Brain microvascular endothelial cell (primary cell): ENCODE results near the gene ATP1B2.

Experiments
- DNase-seq: peaks from one replicate; pipeline ENCODE4 v3.0.0-alpha.2; 2020
- H3K27ac ChIP-seq: fragments of 250-450 bp; sonication (Bioruptor Pico); 2 replicates; pipeline ENCODE4 v1.5.1; 2020; ENCODE audit warnings: mild to moderate bottlenecking, moderate library complexity
- H3K27me3 ChIP-seq: fragments of 250-450 bp; sonication (Bioruptor Pico); replicated peaks from 2 replicates; pipeline ENCODE4 v1.5.1; 2020; ENCODE audit warnings: mild to moderate bottlenecking
- H3K36me3 ChIP-seq: fragments of 250-450 bp; sonication (Bioruptor Pico); replicated peaks from 2 replicates; pipeline ENCODE4 v1.5.1; 2020; ENCODE audit warnings: mild to moderate bottlenecking
- H3K4me3 ChIP-seq: 2 replicates; pipeline ENCODE4 v1.5.1; 2011; ENCODE audit warnings: low read depth, mild to moderate bottlenecking, control low read depth, low read length, moderate library complexity
- in situ Hi-C: cut with HindIII; loops from 2 replicates; pipeline ENCODE4 v1.10.0; 2017; ENCODE audit warnings: low sequenced_read_pairs, low pct_ligation_motif_present
- TF ChIP-seq, protein P1 (sequence below): IDR thresholded peaks from 2 replicates; pipeline ENCODE4 v1.5.1; 2011; ENCODE audit warnings: low read depth, mild to moderate bottlenecking, moderate library complexity, low read length, control low read depth, inconsistent platforms; ENCODE audit errors: missing control alignments

The ATP1B2 gene

GRCh38 chr17:7687908-7688807 is 37.4 kb downstream of the ATP1B2 start, which contains the start of gene WRAP53:
WRAP53 (plus strand) TSS chr17:7688477; CDS start chr17:7688649, 172 bp downstream.
- no peaks in the 10 kb centered on the region for H3K27me3 ChIP-seq
- peak; percentile 99 for DNase-seq
- peak within 1 kb of the TSS; percentile 95 for H3K4me3 ChIP-seq
- TF ChIP-seq, protein P1, sequence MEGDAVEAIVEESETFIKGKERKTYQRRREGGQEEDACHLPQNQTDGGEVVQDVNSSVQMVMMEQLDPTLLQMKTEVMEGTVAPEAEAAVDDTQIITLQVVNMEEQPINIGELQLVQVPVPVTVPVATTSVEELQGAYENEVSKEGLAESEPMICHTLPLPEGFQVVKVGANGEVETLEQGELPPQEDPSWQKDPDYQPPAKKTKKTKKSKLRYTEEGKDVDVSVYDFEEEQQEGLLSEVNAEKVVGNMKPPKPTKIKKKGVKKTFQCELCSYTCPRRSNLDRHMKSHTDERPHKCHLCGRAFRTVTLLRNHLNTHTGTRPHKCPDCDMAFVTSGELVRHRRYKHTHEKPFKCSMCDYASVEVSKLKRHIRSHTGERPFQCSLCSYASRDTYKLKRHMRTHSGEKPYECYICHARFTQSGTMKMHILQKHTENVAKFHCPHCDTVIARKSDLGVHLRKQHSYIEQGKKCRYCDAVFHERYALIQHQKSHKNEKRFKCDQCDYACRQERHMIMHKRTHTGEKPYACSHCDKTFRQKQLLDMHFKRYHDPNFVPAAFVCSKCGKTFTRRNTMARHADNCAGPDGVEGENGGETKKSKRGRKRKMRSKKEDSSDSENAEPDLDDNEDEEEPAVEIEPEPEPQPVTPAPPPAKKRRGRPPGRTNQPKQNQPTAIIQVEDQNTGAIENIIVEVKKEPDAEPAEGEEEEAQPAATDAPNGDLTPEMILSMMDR, result peak; percentile 99
- in situ Hi-C loops, result no loop called here
- peak within 1 kb of the TSS; percentile 97 for H3K27ac ChIP-seq
- H3K36me3 ChIP-seq, result peaks cover 3% of the 10 kb centered on the region

- TF ChIP-seq, protein P1, result no peak
- in situ Hi-C loops, result no loop called here
- Histone ChIP-seq H3K36me3 (peaks cover under 1% of the 10 kb centered on the region), H3K4me3 (peak overlapping the region; percentile 87), H3K27me3 (no peaks in the 10 kb centered on the region), H3K27ac (peak overlapping the region; percentile 25)
- no peak for DNase-seq
These were observed 38.1 kb downstream of the ATP1B2 start for GRCh38 chr17:7688808-7689316.

- Histone ChIP-seq H3K27me3 (no peaks in the 10 kb centered on the region), H3K27ac (no peak overlapping the region), H3K36me3 (no peaks in the 10 kb centered on the region), H3K4me3 (no peak overlapping the region)
- in situ Hi-C loops, result no loop called here
- no peak for DNase-seq
- TF ChIP-seq, protein P1, result no peak
These were observed 44.9 kb downstream of the ATP1B2 start for GRCh38 chr17:7695586-7695985.

DNA sequence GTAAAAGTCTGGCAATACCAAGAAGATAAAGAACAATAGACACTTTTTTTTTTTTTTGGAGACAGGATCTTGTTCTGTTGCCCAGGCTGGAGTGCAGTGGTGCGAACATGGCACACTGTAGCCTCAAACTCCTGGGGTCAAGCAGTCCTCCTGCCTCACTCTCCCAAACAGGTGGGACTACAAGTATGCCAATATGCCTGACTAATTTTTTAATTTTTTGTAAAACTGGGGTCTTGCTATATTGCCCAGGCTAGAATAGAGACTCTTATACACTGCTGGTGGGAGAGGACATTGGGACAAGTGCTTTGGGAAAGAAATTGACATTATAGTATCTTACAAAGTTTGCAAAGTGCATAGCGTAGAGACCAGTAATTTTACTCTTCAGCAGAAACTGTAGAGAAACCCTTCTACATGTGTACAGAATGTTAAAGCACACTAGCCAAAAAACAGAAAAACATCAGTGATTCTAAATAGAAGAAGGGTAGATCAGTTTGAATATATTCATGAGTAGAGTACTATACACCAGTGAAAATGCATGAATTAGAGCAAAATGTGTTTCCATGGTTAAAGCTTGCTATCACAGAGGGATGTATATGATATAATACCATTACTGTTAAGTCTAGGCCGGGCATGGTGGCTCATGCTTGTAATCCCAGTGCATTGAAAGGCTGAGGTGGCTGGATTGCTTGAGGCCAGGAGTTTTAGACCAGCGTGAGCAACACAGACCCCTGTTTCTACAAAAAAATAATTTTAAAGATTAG is 47.3 kb downstream of the ATP1B2 start:
- Histone ChIP-seq H3K27me3 (no peaks in the 10 kb centered on the region), H3K36me3 (no peaks in the 10 kb centered on the region), H3K27ac (no peak overlapping the region), H3K4me3 (no peak overlapping the region)
- in situ Hi-C loops, result no loop called here
- DNase-seq, result no peak
- TF ChIP-seq, protein P1, result no peak

GRCh38 chr17:7700510-7700909 is 49.8 kb downstream of the ATP1B2 start:
- Histone ChIP-seq H3K27me3 (peaks cover 14% of the 10 kb centered on the region), H3K27ac (no peak overlapping the region), H3K4me3 (no peak overlapping the region), H3K36me3 (no peaks in the 10 kb centered on the region)
- TF ChIP-seq, protein P1, result no peak
- in situ Hi-C loops, result no loop called here
- no peak for DNase-seq
